PC-3 (cell line): ENCODE results near the gene UBE2H.

Experiments
- EZH2phosphoT487 ChIP-seq: fragments of 300-600 bp; sonication (generic); IDR thresholded peaks from 2 replicates; pipeline ENCODE4 v1.6.1; 2018; ENCODE audit warnings: mild to moderate bottlenecking, antibody characterized with exemption, low read length, borderline replicate concordance
- TF ChIP-seq, protein P1 (sequence below): fragments of 300-600 bp; sonication (generic); conservative IDR thresholded peaks from 2 replicates; pipeline ENCODE4 v1.5.1; 2017; ENCODE audit warnings: antibody characterized with exemption, low read depth, mild to moderate bottlenecking, low read length

DNA sequence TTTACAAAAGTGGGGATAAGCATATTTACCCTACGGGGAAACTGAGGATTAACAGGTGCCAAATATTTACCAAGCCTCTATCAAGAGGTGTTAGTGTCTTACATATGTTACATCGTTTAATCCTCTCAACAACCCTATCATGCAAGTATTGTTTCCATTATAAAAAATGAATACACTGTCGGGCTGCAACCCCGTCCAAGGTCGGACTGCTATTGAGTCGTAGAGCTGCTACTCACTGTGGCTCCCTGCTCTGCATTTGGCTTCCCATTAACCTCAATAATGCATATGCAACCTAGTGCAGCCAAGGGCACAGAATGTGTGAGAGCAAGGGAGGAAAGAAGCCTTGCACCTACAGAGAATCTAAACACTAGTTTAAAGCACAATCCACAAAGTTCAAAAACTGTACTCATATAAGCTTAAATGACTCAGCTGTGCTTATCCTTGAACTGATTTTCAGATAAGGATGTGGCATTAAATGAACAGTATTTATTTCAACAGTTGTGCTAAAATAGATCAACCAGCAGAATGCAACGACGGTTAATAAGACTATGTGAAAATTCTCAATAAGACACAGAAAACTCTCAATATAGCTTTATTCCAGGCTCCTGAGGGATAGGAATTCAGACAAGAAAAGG lies 49.9 kb downstream of the UBE2H start:
- TF ChIP-seq, protein P1, sequence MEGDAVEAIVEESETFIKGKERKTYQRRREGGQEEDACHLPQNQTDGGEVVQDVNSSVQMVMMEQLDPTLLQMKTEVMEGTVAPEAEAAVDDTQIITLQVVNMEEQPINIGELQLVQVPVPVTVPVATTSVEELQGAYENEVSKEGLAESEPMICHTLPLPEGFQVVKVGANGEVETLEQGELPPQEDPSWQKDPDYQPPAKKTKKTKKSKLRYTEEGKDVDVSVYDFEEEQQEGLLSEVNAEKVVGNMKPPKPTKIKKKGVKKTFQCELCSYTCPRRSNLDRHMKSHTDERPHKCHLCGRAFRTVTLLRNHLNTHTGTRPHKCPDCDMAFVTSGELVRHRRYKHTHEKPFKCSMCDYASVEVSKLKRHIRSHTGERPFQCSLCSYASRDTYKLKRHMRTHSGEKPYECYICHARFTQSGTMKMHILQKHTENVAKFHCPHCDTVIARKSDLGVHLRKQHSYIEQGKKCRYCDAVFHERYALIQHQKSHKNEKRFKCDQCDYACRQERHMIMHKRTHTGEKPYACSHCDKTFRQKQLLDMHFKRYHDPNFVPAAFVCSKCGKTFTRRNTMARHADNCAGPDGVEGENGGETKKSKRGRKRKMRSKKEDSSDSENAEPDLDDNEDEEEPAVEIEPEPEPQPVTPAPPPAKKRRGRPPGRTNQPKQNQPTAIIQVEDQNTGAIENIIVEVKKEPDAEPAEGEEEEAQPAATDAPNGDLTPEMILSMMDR = no peak
- TF ChIP-seq EZH2phosphoT487 = no peak
